ENCODE results near the gene DHRSX. TPM values are rescaled to one million over a fixed set of nuclear protein-coding genes. Genes with fewer than 3 reads are reported as not detected.
"Not testable (repeated sequence)": the region's sequence is repeated elsewhere in the genome, so short reads cannot be mapped to it uniquely, and the experiment has no call there.

The DHRSX gene
- total RNA-seq, 8 experiments from 2014 or later: 8.4 to 19.7 (median 13.6) TPM

DNA sequence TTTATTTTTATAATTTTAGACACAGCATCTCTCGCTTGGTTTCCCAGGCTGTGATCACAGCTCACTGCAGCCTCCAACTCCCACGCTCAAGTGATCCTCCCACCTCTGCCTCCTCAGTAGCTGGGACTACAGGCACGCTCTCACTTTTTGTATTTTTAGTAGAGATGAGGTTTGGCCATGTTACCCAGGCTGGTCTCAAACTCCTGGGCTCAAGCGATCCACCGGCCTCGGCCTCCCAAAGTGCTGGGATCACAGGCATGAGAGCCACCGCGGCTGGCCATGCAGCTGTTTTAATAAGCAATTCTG is 39.1 kb downstream of the DHRSX start:
- in situ Hi-C loops (cut with MboI; ENCODE audit: low pct_unique_long_range_greater_than_20kb in 2 of 9, low sequenced_read_pairs in 9 of 9, unreplicated experiment in 9 of 9): no loop called here
- no peaks in the 10 kb centered on the region for H3K4me1 ChIP-seq (replicated peaks in 1 of 2)
- WGBS, 10 experiments: 43 to 100% (median 91%) methylated on average over 1 to 8 of the region's 8 CpGs; no CpG with 5 or more reads in 4 of the 10 experiments
- H3K4me3 ChIP-seq: no peak overlapping the region
- no peak for ATAC-seq (replicated peaks in 6 of 8)
- H3K27ac ChIP-seq: no peak overlapping the region

DNA sequence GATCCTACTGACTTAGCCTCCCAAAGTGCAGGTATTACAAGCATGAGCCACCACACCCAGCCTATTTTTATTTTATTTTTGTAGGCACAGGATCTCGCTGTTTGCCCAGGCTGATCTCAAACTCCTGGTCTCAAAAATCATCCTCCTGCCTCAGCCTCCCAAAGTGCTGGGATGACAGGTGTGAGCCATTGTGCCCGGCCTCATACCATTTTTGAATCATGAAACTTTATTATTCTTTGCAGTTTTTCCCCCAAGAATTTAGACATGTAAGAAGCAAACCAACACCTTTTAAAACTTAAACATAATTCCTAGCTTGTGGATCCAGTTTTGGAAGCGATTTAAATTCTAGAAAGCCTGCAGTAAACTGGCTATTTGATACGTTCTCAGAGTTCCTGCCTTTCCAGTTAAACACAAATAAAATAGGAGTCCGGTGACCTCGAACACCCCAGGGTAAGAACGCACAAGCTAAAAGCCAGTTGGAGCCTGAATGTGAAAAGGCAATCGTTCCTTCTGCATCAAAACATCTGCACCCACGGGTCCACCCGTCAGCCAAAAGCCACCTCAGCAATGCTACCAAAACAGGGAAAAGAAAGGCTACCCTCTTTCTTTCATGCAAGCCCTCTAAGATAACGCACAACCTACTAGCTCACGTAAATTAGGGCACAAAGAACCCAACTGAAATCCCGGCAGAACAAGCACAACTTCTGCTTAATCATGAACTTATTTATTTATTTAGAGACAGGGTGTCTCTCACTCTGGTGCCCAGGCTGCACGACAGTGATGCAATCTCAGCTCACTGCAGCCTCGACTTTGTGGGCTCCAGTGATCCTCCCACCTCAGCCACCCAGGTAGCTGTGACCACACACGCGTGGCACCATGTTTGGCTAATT is 39.7 kb downstream of the DHRSX start:
- H3K4me1 ChIP-seq (replicated peaks in 1 of 2); in situ Hi-C loops (cut with MboI; ENCODE audit: low pct_unique_long_range_greater_than_20kb in 2 of 9, low sequenced_read_pairs in 9 of 9, unreplicated experiment in 9 of 9): not testable (repeated sequence)

DNA sequence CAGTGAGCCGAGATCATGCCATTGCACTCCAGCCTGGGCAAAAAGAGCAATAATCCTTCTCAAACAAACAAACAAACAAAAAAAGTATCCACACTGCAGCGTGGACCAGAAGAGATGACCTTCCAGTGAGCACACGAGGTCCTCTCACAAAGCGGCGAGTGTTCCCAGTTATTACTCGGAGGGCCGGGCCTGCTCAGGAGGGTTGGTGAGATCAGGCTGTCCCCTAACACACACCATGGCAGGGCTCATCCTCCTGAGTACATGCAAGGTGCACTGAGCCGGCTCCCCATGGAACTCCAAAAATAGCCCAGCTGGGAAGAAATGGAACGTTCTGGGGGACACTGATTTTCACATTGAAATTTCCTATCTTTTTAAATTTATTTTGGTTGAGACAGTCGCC is 40.7 kb downstream of the DHRSX start:
- 80 to 100% (median 100%) methylated on average over 1 to 3 of the region's 10 CpGs; no CpG with 5 or more reads in 5 of the 10 experiments for WGBS, 10 experiments

More for the DNA sequence above, 39.7 kb downstream of the DHRSX start:
- ATAC-seq (replicated peaks in 6 of 8); H3K4me3 ChIP-seq; H3K27ac ChIP-seq: not testable (repeated sequence)
- WGBS, 10 experiments: 75 to 94% (median 89%) methylated on average over 1 to 4 of the region's 17 CpGs; no CpG with 5 or more reads in 4 of the 10 experiments

DNA sequence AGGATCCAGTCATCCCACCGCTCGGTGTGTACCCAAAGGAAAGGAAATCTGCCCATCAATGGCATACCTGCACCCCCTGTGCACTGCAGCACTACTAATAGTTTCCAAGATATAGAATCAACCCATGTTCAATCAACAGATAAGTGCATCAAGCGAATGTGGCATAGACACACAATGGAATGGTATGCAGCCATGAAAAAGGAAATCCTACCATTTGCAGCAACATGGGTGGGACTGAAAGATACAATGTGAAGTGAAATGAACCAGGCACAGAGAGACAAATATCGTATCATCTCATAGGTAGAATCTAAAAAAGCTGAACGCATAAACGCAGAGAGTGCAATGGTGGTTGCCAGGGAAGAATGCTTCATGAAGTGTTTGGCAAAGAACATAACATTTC is 42.5 kb downstream of the DHRSX start:
- 80 to 100% (median 91%) methylated on average over 1 to 5 of the region's 6 CpGs; no CpG with 5 or more reads in 2 of the 10 experiments for WGBS, 10 experiments

More for the DNA sequence above, 40.7 kb downstream of the DHRSX start:
- H3K27ac ChIP-seq; H3K4me1 ChIP-seq (replicated peaks in 1 of 2); in situ Hi-C loops (cut with MboI; ENCODE audit: low pct_unique_long_range_greater_than_20kb in 2 of 9, low sequenced_read_pairs in 9 of 9, unreplicated experiment in 9 of 9); H3K4me3 ChIP-seq; ATAC-seq (replicated peaks in 6 of 8): not testable (repeated sequence)

DNA sequence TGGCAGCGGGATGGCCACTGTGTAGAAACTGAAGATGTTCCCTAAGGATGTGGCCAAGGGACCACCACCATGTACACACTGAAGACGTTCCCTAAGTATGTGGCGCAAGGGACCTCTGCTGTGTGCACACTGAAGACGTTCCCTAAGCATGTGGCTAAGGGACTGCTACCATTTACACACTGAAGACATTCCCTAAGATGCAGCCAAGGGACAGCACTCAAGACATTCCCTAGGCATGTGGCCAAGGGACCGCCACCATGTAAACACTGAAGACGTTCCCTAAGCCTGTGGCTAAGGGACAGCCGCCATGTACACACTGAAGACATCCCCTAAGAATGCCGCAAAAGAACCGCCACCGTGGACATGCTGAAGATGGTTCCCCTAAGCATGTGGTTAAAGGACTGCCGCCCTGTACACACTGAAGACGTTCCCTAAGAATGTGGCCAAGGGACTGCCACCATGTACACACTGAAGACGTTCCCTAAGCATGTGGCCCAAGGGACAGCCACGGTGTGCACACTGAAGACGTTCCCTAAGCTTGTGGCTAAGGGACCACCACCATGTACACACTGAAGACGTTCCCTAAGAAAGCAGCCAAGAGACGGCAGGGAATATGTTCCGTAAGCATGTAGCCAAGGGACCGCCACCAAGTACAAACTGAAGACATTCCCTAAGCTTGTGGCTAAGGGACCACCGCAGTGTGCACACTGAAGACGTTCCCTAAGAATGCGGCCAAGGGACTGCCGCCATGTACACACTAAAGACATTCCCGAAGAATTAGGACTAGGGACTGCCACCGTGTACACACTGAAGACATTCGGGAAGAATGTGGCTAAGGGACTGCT is 43.3 kb downstream of the DHRSX start:
- in situ Hi-C loops (cut with MboI; ENCODE audit: low pct_unique_long_range_greater_than_20kb in 2 of 9, low sequenced_read_pairs in 9 of 9, unreplicated experiment in 9 of 9): no loop called here
- WGBS, 10 experiments: 70 to 98% (median 82%) methylated on average over 3 to 15 of the region's 26 CpGs; no CpG with 5 or more reads in 1 of the 10 experiments
- Histone ChIP-seq H3K27ac (peak overlapping the region in 1 of 2 donors; percentile 10), H3K4me3 (no peak overlapping the region), H3K4me1 (replicated peaks in 1 of 2) (no peaks in the 10 kb centered on the region)
- ATAC-seq (replicated peaks in 6 of 8): no peak

More for the DNA sequence above, 42.5 kb downstream of the DHRSX start:
- in situ Hi-C loops (cut with MboI; ENCODE audit: low pct_unique_long_range_greater_than_20kb in 2 of 9, low sequenced_read_pairs in 9 of 9, unreplicated experiment in 9 of 9): no loop called here
- Histone ChIP-seq H3K4me3 (no peak overlapping the region), H3K27ac (no peak overlapping the region), H3K4me1 (replicated peaks in 1 of 2) (no peaks in the 10 kb centered on the region)
- no peak for ATAC-seq (replicated peaks in 6 of 8)

DNA sequence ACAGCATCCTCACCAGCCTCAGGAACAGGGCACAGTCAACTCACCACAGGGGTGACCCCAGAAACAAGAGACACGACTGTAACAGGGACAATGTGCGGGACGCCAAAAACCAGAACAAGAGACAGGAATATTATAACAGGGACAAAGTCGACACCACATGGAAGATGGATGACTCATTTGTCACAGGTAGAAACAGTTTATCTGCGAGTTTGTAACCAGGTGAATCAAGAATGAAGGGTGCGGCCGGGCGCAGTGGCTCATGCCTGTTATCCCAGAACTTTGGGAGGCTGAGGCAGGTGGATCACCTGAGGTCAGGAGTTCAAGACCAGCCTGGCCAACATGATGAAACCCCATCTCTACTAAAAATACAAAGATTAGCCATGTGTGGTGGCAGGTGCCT is 44.7 kb downstream of the DHRSX start:
- H3K4me1 ChIP-seq (replicated peaks in 1 of 2); in situ Hi-C loops (cut with MboI; ENCODE audit: low pct_unique_long_range_greater_than_20kb in 2 of 9, low sequenced_read_pairs in 9 of 9, unreplicated experiment in 9 of 9); H3K4me3 ChIP-seq; ATAC-seq (replicated peaks in 6 of 8); H3K27ac ChIP-seq: not testable (repeated sequence)
- WGBS, 10 experiments: 80 to 100% (median 91%) methylated on average over 1 to 7 of the region's 8 CpGs; no CpG with 5 or more reads in 3 of the 10 experiments

DNA sequence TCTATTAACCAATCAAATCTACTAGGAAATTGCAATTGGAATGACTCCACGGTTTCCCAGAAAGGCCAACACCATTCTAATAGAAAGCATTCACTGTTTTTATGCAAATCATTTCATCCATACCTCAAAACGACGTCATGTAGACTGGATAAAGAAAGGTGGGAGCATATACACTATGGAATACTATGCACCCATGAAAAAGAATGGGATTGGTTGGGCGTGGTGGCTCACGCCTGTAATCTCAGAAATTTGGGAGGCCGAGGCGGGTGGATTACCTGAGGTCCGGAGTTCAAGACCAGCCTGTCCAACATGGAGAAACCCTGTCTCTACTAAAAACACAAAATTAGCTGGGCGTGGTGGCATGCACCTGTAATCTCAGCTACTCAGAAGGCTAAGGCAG is 46.2 kb downstream of the DHRSX start:
- in situ Hi-C loops (cut with MboI; ENCODE audit: low pct_unique_long_range_greater_than_20kb in 2 of 9, low sequenced_read_pairs in 9 of 9, unreplicated experiment in 9 of 9); H3K27ac ChIP-seq; H3K4me3 ChIP-seq; ATAC-seq (replicated peaks in 6 of 8); H3K4me1 ChIP-seq (replicated peaks in 1 of 2): not testable (repeated sequence)
- WGBS, 10 experiments: 71 to 100% (median 96%) methylated on average over 1 to 8 of the region's 9 CpGs; no CpG with 5 or more reads in 1 of the 10 experiments

DNA sequence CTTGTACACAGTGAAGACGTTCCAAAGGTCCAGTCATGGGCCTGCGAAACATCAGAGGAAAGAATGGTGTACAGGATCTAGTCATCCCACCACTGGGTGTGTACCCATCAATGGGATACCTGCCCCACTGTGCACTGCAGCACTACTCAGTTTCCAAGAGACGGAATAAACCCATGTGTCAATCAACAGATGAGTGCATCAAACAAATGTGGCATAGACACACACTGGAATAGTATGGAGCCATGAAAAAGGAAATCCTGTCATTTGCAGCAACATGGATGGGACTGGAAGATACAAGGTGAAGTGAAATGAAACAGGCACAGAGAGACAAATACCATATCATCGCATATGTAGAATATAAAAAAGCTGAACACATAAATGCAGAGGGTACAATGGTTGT is 48.0 kb downstream of the DHRSX start:
- Histone ChIP-seq H3K4me3 (no peak overlapping the region), H3K4me1 (replicated peaks in 1 of 2) (peaks cover 0 to 4% of the 10 kb centered on the region in 2 donors), H3K27ac (no peak overlapping the region)
- no peak for ATAC-seq (replicated peaks in 6 of 8)
- in situ Hi-C loops (cut with MboI; ENCODE audit: low pct_unique_long_range_greater_than_20kb in 2 of 9, low sequenced_read_pairs in 9 of 9, unreplicated experiment in 9 of 9): no loop called here
- WGBS, 10 experiments: 88 to 100% (median 100%) methylated on average over 1 to 4 of the region's 4 CpGs; no CpG with 5 or more reads in 1 of the 10 experiments

DNA sequence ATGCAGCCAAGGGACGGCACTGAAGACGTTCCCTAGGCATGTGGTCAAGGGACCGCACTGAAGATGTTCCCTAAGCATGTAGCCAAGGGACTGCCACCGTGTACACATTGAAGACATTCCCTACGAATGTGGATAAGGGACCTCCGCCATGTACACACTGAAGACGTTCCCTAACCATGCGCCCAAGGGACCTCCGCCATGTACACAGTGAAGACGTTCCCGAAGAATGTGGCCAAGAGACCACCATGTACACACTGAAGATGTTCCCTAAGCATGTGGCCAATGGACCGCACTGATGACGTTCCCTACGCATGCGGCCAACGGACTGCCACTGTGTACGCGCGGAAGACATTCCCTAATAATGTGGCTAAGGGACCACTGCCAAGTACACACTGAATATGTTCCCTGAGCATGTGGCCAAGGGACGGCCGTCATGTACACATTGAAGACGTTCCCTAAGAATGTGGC is 48.4 kb downstream of the DHRSX start:
- H3K4me3 ChIP-seq: no peak overlapping the region
- peaks cover 0 to 4% of the 10 kb centered on the region in 2 donors for H3K4me1 ChIP-seq (replicated peaks in 1 of 2)
- 90 to 100% (median 97%) methylated on average over 1 to 9 of the region's 22 CpGs; no CpG with 5 or more reads in 4 of the 10 experiments for WGBS, 10 experiments
- in situ Hi-C loops (cut with MboI; ENCODE audit: low pct_unique_long_range_greater_than_20kb in 2 of 9, low sequenced_read_pairs in 9 of 9, unreplicated experiment in 9 of 9): no loop called here
- H3K27ac ChIP-seq: no peak overlapping the region
- ATAC-seq (replicated peaks in 6 of 8): no peak

DNA sequence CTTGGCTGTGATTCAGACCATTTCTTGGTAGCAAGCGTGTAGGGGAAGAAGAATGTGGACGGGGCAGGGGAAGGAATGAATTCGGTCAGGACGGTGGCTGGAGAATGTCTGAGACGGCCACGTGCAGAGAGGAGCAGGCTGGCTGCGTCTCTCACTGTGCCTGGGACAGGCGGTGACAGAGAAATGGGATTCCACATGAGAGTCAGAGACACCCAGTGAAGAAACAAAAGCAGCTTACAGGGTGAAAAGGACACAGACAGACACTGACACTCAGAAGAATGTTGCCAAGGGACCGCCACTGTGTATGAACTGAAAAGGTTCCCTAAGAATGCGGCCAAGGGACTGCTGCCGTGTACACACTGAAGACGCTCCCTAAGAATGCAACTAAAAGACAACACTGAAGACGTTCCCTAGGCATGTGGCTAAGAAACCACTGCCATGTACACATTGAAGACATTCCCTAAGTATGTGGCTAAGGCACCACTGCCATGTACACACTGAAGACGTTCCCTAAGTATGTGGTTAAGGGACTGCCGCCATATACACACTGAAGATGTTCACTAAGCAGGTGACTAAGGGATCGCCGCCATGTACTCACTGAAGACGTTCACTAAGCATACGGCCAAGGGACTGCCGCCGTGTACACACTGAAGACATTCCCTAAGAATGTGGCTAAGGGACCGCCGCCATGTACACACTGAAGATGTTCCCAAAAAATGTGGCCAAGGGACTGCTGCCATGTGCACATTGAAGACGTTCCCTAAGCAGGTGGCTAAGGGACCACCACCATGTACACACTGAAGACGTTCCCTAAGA is 49.1 kb downstream of the DHRSX start:
- in situ Hi-C loops (cut with MboI; ENCODE audit: low pct_unique_long_range_greater_than_20kb in 2 of 9, low sequenced_read_pairs in 9 of 9, unreplicated experiment in 9 of 9): no loop called here
- Histone ChIP-seq H3K4me1 (replicated peaks in 1 of 2) (peaks cover 0 to 4% of the 10 kb centered on the region in 2 donors), H3K4me3 (no peak overlapping the region), H3K27ac (no peak overlapping the region)
- peak; percentile 75 to 97 (median 82) for ATAC-seq (replicated peaks in 6 of 8)
- WGBS, 10 experiments: 49 to 100% (median 58%) methylated on average over 1 to 14 of the region's 25 CpGs

DNA sequence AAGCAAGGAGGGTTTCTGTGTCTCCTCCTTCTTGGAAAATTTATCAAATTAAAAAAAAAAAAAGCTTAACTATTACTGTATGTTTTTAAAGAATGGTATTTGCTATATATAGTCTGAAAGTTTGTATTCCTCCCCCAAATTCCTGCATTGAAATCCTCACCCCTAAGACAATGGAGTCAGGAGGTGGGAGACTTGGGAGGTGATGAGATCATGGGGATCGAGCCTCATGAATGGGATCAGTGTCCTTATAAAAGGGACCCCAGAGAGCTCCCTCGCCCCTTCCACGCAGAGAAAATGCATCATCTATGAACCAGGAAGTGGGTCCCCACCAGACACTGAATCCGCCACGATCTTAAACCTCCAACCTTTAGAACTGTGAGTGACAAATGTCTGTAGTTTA is 50.1 kb downstream of the DHRSX start:
- H3K27ac ChIP-seq: no peak overlapping the region
- no peak for ATAC-seq (replicated peaks in 6 of 8)
- no peak overlapping the region for H3K4me3 ChIP-seq
- WGBS, 10 experiments: 20 to 100% (median 71%) methylated on average over 1 to 5 of the region's 5 CpGs; no CpG with 5 or more reads in 2 of the 10 experiments
- H3K4me1 ChIP-seq (replicated peaks in 1 of 2): peaks cover 0 to 4% of the 10 kb centered on the region in 2 donors
- in situ Hi-C loops (cut with MboI; ENCODE audit: low pct_unique_long_range_greater_than_20kb in 2 of 9, low sequenced_read_pairs in 9 of 9, unreplicated experiment in 9 of 9): no loop called here

DNA sequence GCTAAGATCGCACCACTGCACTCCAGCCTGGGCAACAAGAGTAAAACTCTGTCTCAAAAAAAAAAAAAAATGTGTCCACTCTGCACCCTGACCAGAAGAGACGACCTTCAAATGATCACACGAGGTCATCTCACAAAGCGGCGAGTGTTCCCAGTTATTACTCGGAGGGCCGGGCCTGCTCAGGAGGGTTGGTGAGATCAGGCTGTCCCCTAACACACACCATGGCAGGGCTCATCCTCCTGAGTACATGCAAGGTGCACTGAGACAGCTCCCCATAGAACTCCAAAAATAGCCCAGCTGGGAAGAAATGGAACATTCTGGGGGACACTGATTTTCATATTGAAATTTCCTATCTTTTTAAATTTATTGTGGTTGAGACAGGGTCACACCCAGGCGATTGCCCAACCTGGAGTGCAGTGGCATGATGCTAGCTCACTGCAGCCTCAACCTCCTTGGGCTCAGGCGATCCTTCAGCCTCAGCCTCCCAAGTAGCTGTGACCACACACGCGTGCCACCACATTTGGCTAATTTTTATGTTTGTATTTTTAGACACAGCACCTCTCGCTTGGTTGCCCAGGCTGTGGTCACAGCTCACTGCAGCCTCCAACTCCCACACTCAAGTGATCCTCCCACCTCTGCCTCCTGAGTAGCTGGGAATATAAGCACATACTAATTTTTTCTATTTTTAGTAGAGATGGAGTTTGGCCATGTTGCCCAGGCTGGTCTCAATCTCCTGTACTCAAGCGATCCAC is 51.5 kb downstream of the DHRSX start:
- no peak for ATAC-seq (replicated peaks in 6 of 8)
- in situ Hi-C loops (cut with MboI; ENCODE audit: low pct_unique_long_range_greater_than_20kb in 2 of 9, low sequenced_read_pairs in 9 of 9, unreplicated experiment in 9 of 9): no loop called here

More for the DNA sequence above, 51.5 kb downstream of the DHRSX start:
- 80 to 100% (median 98%) methylated on average over 1 to 9 of the region's 13 CpGs; no CpG with 5 or more reads in 4 of the 10 experiments for WGBS, 10 experiments
- Histone ChIP-seq H3K27ac (no peak overlapping the region), H3K4me3 (no peak overlapping the region), H3K4me1 (replicated peaks in 1 of 2) (peaks cover 0 to 4% of the 10 kb centered on the region in 2 donors)

Measured in motor neuron (in vitro differentiated cells).